H1 (cell line): ENCODE results near the gene KMT5C. TPM values are rescaled to one million over a fixed set of nuclear protein-coding genes. Genes with fewer than 3 reads are reported as not detected.

Experiments used
- CTCF ChIA-PET: fragments of 300-600 bp; sonication (Branson Sonifier 250); formaldehyde crosslinking; loops from one replicate; lab custom pipeline; 2021; ENCODE audit not compliant: partially characterized antibody; lab: Charles Lee
- POLR2A ChIA-PET: fragments of 300-600 bp; sonication (Branson Sonifier 250); formaldehyde crosslinking; loops from one replicate; lab custom pipeline; 2021; ENCODE audit warnings: inconsistent platforms; ENCODE audit not compliant: partially characterized antibody; lab: Charles Lee
- DNase-seq, 2 experiments: peaks; one replicate each; pipeline versions ENCODE4 v3.0.0 to v3.0.0-alpha.2; 2010 to 2022; ENCODE audit warnings: low spot score in 2 of 2, low read depth in 1 of 2, mixed read lengths in 1 of 2
- FAIRE-seq: peaks from 2 replicates; lab custom pipeline; 2011; peaks lifted over from hg19 to GRCh38; lab: Jason Lieb, UNC
- H2AFZ ChIP-seq: 2 replicates; pipeline ENCODE4 v1.8.1; 2012; ENCODE audit warnings: low read length, inconsistent platforms
- H2AK5ac ChIP-seq: 2 replicates; pipeline ENCODE4 v1.6.1; 2013; ENCODE audit warnings: low read depth, low read length
- H2BK120ac ChIP-seq: replicated peaks from 2 replicates; pipeline ENCODE3; 2013; ENCODE audit warnings: low read depth, low read length, inconsistent platforms
- H2BK12ac ChIP-seq: 2 replicates; pipeline ENCODE4 v1.6.1; 2013; ENCODE audit warnings: low read depth, low read length
- H2BK15ac ChIP-seq: 2 replicates; pipeline ENCODE4 v1.6.1; 2013; ENCODE audit warnings: low read length
- H2BK20ac ChIP-seq: 2 replicates; pipeline ENCODE4 v1.6.1; 2013; ENCODE audit warnings: low read length
- H2BK5ac ChIP-seq: 2 replicates; pipeline ENCODE4 v1.6.1; 2013; ENCODE audit warnings: low read depth, low read length
- H3K14ac ChIP-seq: 2 replicates; pipeline ENCODE4 v1.6.1; 2013; ENCODE audit warnings: inconsistent platforms; ENCODE audit not compliant: insufficient read length
- H3K18ac ChIP-seq: 2 replicates; pipeline ENCODE4 v1.6.1; 2013; ENCODE audit warnings: low read length; ENCODE audit errors: extremely low read depth
- H3K23ac ChIP-seq: 2 replicates; pipeline ENCODE4 v1.6.1; 2013; ENCODE audit warnings: inconsistent platforms; ENCODE audit not compliant: insufficient read length
- H3K23me2 ChIP-seq: 2 replicates; pipeline ENCODE4 v1.6.1; 2013; ENCODE audit warnings: low read depth, low read length
- H3K27ac ChIP-seq: 2 replicates; pipeline ENCODE4 v1.6.1; 2011; ENCODE audit warnings: low read depth, low read length, inconsistent platforms
- H3K27me3 ChIP-seq, 4 experiments: replicated peaks in 1 of 4; 1 replicate in 1 of 4; 2 replicates in 3 of 4; pipeline versions ENCODE4 v1.6.1 to v1.8.1; 2011 to 2013; ENCODE audit warnings: low read length in 3 of 4, mild to moderate bottlenecking in 3 of 4, inconsistent platforms in 2 of 4, mixed read lengths in 2 of 4, moderate library complexity in 1 of 4; ENCODE audit not compliant: control insufficient read depth in 3 of 4, insufficient read depth in 3 of 4; ENCODE audit errors: extremely low read depth in 1 of 4
- H3K36me3 ChIP-seq, 4 experiments: 2 replicates each; pipeline versions ENCODE4 v1.6.1 to v1.8.1; 2011 to 2013; ENCODE audit warnings: mild to moderate bottlenecking in 4 of 4, low read length in 3 of 4, moderate library complexity in 2 of 4, control low read depth in 1 of 4, inconsistent platforms in 1 of 4; ENCODE audit not compliant: insufficient read depth in 4 of 4, control insufficient read depth in 2 of 4
- H3K4ac ChIP-seq: replicated peaks from 2 replicates; pipeline ENCODE3; 2013; ENCODE audit warnings: low read length, low read depth, mixed read lengths, inconsistent platforms; ENCODE audit not compliant: insufficient read length
- H3K4me1 ChIP-seq, 4 experiments: replicated peaks in 1 of 4; 1 replicate in 1 of 4; 2 replicates in 3 of 4; pipeline versions ENCODE4 v1.6.1 to v1.8.1; 2011 to 2013; ENCODE audit warnings: low read length in 3 of 4, inconsistent platforms in 2 of 4, mixed read lengths in 1 of 4; ENCODE audit not compliant: insufficient read depth in 4 of 4, control insufficient read depth in 3 of 4
- H3K4me2 ChIP-seq, 2 experiments: 2 replicates each; pipeline versions ENCODE4 v1.6.1 to v1.8.1; 2011 to 2013; ENCODE audit warnings: low read depth in 2 of 2, low read length in 2 of 2, control low read depth in 1 of 2, inconsistent platforms in 1 of 2, mild to moderate bottlenecking in 1 of 2; ENCODE audit not compliant: insufficient read depth in 1 of 2
- H3K4me3 ChIP-seq, 4 experiments: fragments of 200-600, 300-600 bp in 1 of 4; sonication (generic), shearing (Covaris generic), sonication (Bioruptor Twin) in 1 of 4; 2 replicates each; pipeline versions ENCODE4 v1.5.1 to v1.8.1; 2011 to 2016; ENCODE audit warnings: low read length in 4 of 4, low read depth in 3 of 4, control low read depth in 2 of 4, inconsistent platforms in 2 of 4, mild to moderate bottlenecking in 2 of 4, mixed read lengths in 1 of 4, moderate library complexity in 1 of 4; ENCODE audit not compliant: insufficient read depth in 2 of 4; ENCODE audit errors: extremely low read depth in 1 of 4
- H3K56ac ChIP-seq: replicated peaks from 2 replicates; pipeline ENCODE3; 2013; ENCODE audit warnings: low read depth, mild to moderate bottlenecking, mixed read lengths, low read length, inconsistent platforms; ENCODE audit not compliant: insufficient read length
- H3K79me1 ChIP-seq: 2 replicates; pipeline ENCODE4 v1.6.1; 2013; ENCODE audit warnings: low read depth, low read length, control low read depth
- H3K79me2 ChIP-seq, 2 experiments: 2 replicates each; pipeline versions ENCODE4 v1.6.1 to v1.8.1; 2012 to 2013; ENCODE audit warnings: low read length in 2 of 2, mild to moderate bottlenecking in 2 of 2, inconsistent platforms in 1 of 2; ENCODE audit not compliant: insufficient read depth in 2 of 2, control insufficient read depth in 1 of 2
- H3K9ac ChIP-seq, 4 experiments: replicated peaks in 1 of 4; 1 replicate in 1 of 4; 2 replicates in 3 of 4; pipeline versions ENCODE4 v1.6.1 to v1.8.1; 2011 to 2013; ENCODE audit warnings: low read depth in 3 of 4, low read length in 3 of 4, control low read depth in 2 of 4, mild to moderate bottlenecking in 2 of 4, moderate library complexity in 2 of 4, inconsistent platforms in 1 of 4; ENCODE audit errors: extremely low read depth in 1 of 4
- H3K9me3 ChIP-seq, 2 experiments: 2 replicates each; pipeline versions ENCODE4 v1.6.1 to v1.8.1; 2012 to 2013; ENCODE audit warnings: mild to moderate bottlenecking in 2 of 2, moderate library complexity in 2 of 2, control low read depth in 1 of 2, inconsistent platforms in 1 of 2, low read depth in 1 of 2, low read length in 1 of 2, mixed read lengths in 1 of 2; ENCODE audit not compliant: insufficient read depth in 2 of 2
- H4K20me1 ChIP-seq, 2 experiments: replicated peaks in 1 of 2; 2 replicates each; pipeline versions ENCODE3 to v1.8.1; 2011 to 2013; ENCODE audit warnings: inconsistent platforms in 2 of 2, low read length in 2 of 2, mild to moderate bottlenecking in 1 of 2; ENCODE audit not compliant: insufficient read depth in 2 of 2, control insufficient read depth in 1 of 2
- H4K5ac ChIP-seq: 2 replicates; pipeline ENCODE4 v1.6.1; 2013; ENCODE audit warnings: low read length, low read depth, mixed read lengths, inconsistent platforms; ENCODE audit not compliant: insufficient read length
- H4K8ac ChIP-seq: 2 replicates; pipeline ENCODE4 v1.8.0; 2013; ENCODE audit warnings: mild to moderate bottlenecking, moderate library complexity, low read length, inconsistent platforms; ENCODE audit not compliant: insufficient read depth; ENCODE audit errors: extremely low read depth
- H4K91ac ChIP-seq: replicated peaks from 2 replicates; pipeline ENCODE3; 2013; ENCODE audit warnings: low read length, mixed read lengths, inconsistent platforms; ENCODE audit not compliant: insufficient read length
- CHD1 ChIP-seq: IDR thresholded peaks from 2 replicates; pipeline ENCODE4 v1.6.1; 2012; ENCODE audit warnings: low read depth, low read length, improper control_type of control experiment
- EP300 ChIP-seq, 2 experiments: IDR thresholded peaks; 1 replicate in 1 of 2; 2 replicates in 1 of 2; pipeline ENCODE4 v1.6.1; 2011 to 2012; ENCODE audit warnings: low read depth in 2 of 2, low read length in 2 of 2, mild to moderate bottlenecking in 2 of 2, borderline replicate concordance in 1 of 2, inconsistent platforms in 1 of 2, moderate library complexity in 1 of 2
- EZH2 ChIP-seq: fragments of 200-600 bp; sonication (generic); IDR thresholded peaks from 2 replicates; pipeline ENCODE4 v1.7.1; 2012; ENCODE audit warnings: low read depth, mild to moderate bottlenecking, moderate library complexity, low read length, inconsistent platforms; ENCODE audit not compliant: severe bottlenecking
- GTF2F1 ChIP-seq: IDR thresholded peaks from 2 replicates; pipeline ENCODE4 v1.6.1; 2012; ENCODE audit warnings: low read depth, low read length, improper control_type of control experiment, borderline replicate concordance
- HDAC6 ChIP-seq: IDR thresholded peaks from one replicate; pipeline ENCODE4 v1.7.1; 2012; ENCODE audit warnings: low read depth, mild to moderate bottlenecking, inconsistent platforms, low read length, moderate library complexity
- MAFK ChIP-seq: IDR thresholded peaks from 2 replicates; pipeline ENCODE4 v1.6.1; 2012; ENCODE audit warnings: low read depth, mild to moderate bottlenecking, improper control_type of control experiment, low read length
- YY1 ChIP-seq: IDR thresholded peaks from 2 replicates; pipeline ENCODE4 v1.6.1; 2011; ENCODE audit warnings: low read depth, mild to moderate bottlenecking, low read length
- WGBS, 2 experiments: shearing (Covaris generic) in 1 of 2; methylation state at CpG; one replicate each; pipeline versions ENCODE4 v1.1.6 to v1.1.7; 2013 to 2015; ENCODE audit warnings: low lambda C conversion rate in 2 of 2, mixed read lengths in 2 of 2, inconsistent platforms in 1 of 2, low coverage in 1 of 2, missing lambda C conversion rate in 1 of 2; ENCODE audit not compliant: insufficient replicate concordance in 2 of 2, insufficient coverage in 1 of 2, insufficient read length in 1 of 2; ENCODE audit errors: extremely low coverage in 1 of 2, missing lambda C conversion rate in 1 of 2; 5-methylcytosine and 5-hydroxymethylcytosine counted together
- polyA plus RNA-seq, 7 experiments: library from polyadenylated mRNA; depleted of rRNA in 3 of 7; stranded (reverse) in 5 of 7; unstranded in 2 of 7; fragments of >200 nt in 5 of 7; fragments of 200-250 nt in 2 of 7; gene quantifications; 1 replicate in 5 of 7; 2 replicates in 1 of 7; 4 replicates in 1 of 7; pipeline versions ENCODE4 v1.2.1 to v1.2.3, GENCODE V29; 2011 to 2013; ENCODE audit warnings: missing spikeins in 2 of 7, mixed read lengths in 2 of 7
- total RNA-seq: library from RNA; stranded (reverse); fragmentation: NEBNext Ultra II Directional; extraction: Animal tissue kit (Norgen Biotek cat#: 25700); gene quantifications from 2 replicates; pipeline ENCODE4 v1.2.1, GENCODE V29; 2021
- TF ChIP-seq, protein P1 (sequence below), 3 experiments: IDR thresholded peaks; 1 replicate in 2 of 3; 2 replicates in 1 of 3; pipeline versions ENCODE4 v1.5.1 to v1.6.1; 2011; ENCODE audit warnings: low read length in 3 of 3, mild to moderate bottlenecking in 3 of 3, inconsistent platforms in 2 of 3, low read depth in 1 of 3, moderate library complexity in 1 of 3; ENCODE audit not compliant: insufficient read depth in 1 of 3; ENCODE audit errors: control extremely low read depth in 1 of 3
- TF ChIP-seq, protein P2 (sequence below): IDR thresholded peaks from 2 replicates; pipeline ENCODE4 v1.6.1; 2011; ENCODE audit warnings: low read length, improper control_type of control experiment

KMT5C gene
- total and polyA plus RNA-seq, 2 of the 8 experiments (the other 6 are each of a cell fraction or from before 2014, with no cell fraction given): 24.9 to 31.5 TPM

DNA sequence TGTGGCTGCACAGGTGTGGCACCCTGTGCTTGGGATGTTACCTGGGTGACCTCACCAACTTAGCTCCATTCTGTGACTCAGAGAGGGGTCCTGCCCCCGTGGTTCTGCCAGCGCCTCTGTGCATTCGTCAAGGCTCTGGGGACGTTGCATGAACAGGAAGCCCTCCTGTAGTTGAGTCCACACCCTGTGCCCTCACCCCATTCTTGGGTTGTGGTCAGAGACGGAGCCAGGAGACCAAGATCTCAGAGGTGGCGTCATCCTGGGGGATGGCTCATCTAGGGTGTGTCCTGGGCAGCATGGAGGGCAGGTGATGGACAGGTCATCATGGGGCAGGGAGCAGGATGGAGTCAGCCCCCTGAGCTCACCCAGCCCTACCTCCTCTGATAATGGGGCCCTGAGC, 12.4 kb downstream of the KMT5C start:
- Histone ChIP-seq H3K14ac (peak overlapping the region; percentile 29), H2BK15ac (peak overlapping the region; percentile 61; the same call in 1 of the 2 replicates), H4K91ac (peak overlapping the region; percentile 46), H2AK5ac (0 out of 2 replicates have a peak overlapping the region, but pooled peaks have one; percentile 15), H3K9me3 (no peaks in the 10 kb centered on the region), H3K56ac (no peak overlapping the region), H3K4ac (no peak overlapping the region), H3K79me2 (no peaks in the 10 kb centered on the region), H4K5ac (no peak overlapping the region), H2BK12ac (peak overlapping the region; percentile 68; the same call in 1 of the 2 replicates), H4K20me1 (peaks cover 0 to 10% of the 10 kb centered on the region in 2 experiments), H2BK5ac (no peak overlapping the region), H3K4me2 (no peak overlapping the region), H3K4me1 (peaks cover 11 to 44% (median 26%) of the 10 kb centered on the region in 4 experiments), H3K79me1 (no peaks in the 10 kb centered on the region), H3K27ac (no peak overlapping the region), H3K36me3 (peaks cover 0 to 18% (median 1%) of the 10 kb centered on the region in 4 experiments; a peak in 2 of 8 replicates), H2AFZ (no peak overlapping the region), H3K18ac (peak overlapping the region; percentile 38), H3K9ac (no peak overlapping the region), H3K23ac (no peak overlapping the region), H3K23me2 (peaks cover 12% of the 10 kb centered on the region; the same call in 1 of the 2 replicates), H4K8ac (peak overlapping the region; percentile 80), H3K27me3 (peaks cover 17 to 47% (median 39%) of the 10 kb centered on the region in 4 experiments), H3K4me3 (no peak overlapping the region), H2BK120ac (no peak overlapping the region), H2BK20ac (0 out of 2 replicates have a peak overlapping the region, but pooled peaks have one; percentile 90)
- WGBS, 2 experiments: 88% methylated on average over 5 of the region's 6 CpGs; no CpG with 5 or more reads in 1 of the 2 experiments
- FAIRE-seq (no peak), DNase-seq (no peak)
- ChIA-PET CTCF (interaction anchor here (0.9 to 1.6 kb wide), 7 partner anchors 8 to 66 kb away, joined by 3 to 7 read pairs (median 3); partner anchors contain the start of gene KMT5C), POLR2A (interaction anchor here (1.0 to 7.9 kb wide), 8 partner anchors 9 to 55 kb away, joined by 3 to 58 read pairs (median 6); partner anchors contain the start of genes GARIN5B, IL11 and KMT5C)
- TF ChIP-seq CHD1 (no peak), EP300 (IDR thresholded peaks at IDR 0.05; ENCODE audit: borderline replicate concordance in 1 of 2, low read depth in 2 of 2, low read length in 2 of 2) (no peak), YY1 (no peak), HDAC6 (no peak), EZH2 (no peak), MAFK (no peak), GTF2F1 (no peak)
- TF ChIP-seq, protein P1, sequence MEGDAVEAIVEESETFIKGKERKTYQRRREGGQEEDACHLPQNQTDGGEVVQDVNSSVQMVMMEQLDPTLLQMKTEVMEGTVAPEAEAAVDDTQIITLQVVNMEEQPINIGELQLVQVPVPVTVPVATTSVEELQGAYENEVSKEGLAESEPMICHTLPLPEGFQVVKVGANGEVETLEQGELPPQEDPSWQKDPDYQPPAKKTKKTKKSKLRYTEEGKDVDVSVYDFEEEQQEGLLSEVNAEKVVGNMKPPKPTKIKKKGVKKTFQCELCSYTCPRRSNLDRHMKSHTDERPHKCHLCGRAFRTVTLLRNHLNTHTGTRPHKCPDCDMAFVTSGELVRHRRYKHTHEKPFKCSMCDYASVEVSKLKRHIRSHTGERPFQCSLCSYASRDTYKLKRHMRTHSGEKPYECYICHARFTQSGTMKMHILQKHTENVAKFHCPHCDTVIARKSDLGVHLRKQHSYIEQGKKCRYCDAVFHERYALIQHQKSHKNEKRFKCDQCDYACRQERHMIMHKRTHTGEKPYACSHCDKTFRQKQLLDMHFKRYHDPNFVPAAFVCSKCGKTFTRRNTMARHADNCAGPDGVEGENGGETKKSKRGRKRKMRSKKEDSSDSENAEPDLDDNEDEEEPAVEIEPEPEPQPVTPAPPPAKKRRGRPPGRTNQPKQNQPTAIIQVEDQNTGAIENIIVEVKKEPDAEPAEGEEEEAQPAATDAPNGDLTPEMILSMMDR (IDR thresholded peaks at IDR 0.05; ENCODE audit: control extremely low read depth in 1 of 3, insufficient read depth in 1 of 3, low read depth in 1 of 3, low read length in 3 of 3): no peak
- TF ChIP-seq, protein P2, sequence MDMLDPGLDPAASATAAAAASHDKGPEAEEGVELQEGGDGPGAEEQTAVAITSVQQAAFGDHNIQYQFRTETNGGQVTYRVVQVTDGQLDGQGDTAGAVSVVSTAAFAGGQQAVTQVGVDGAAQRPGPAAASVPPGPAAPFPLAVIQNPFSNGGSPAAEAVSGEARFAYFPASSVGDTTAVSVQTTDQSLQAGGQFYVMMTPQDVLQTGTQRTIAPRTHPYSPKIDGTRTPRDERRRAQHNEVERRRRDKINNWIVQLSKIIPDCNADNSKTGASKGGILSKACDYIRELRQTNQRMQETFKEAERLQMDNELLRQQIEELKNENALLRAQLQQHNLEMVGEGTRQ: no peak
